ENCODE results near the gene MAGEB1. TPM values are rescaled to one million over a fixed set of nuclear protein-coding genes. Genes with fewer than 3 reads are reported as not detected.

MAGEB1 gene
- total RNA-seq, 1 experiment from 2014 or later = 0.45 TPM

GRCh38 chrX:30262763-30263162 lies 15.8 kb downstream of the MAGEB1 start:
- no peaks in the 10 kb centered on the region for H3K36me3 ChIP-seq (replicated peaks; ENCODE audit: control insufficient read depth, insufficient read depth, low read length)
- H3K4me3 ChIP-seq (ENCODE audit: insufficient read depth, low read depth, low read length) = no peak overlapping the region
- DNase-seq = no peak
- H3K27me3 ChIP-seq (ENCODE audit: control insufficient read depth, insufficient read depth, low read length) = no peaks in the 10 kb centered on the region

- Histone ChIP-seq H3K4me3 (ENCODE audit: insufficient read depth, low read depth, low read length) (no peak overlapping the region), H3K27me3 (ENCODE audit: control insufficient read depth, insufficient read depth, low read length) (no peaks in the 10 kb centered on the region), H3K36me3 (replicated peaks; ENCODE audit: control insufficient read depth, insufficient read depth, low read length) (no peaks in the 10 kb centered on the region)
- no peak for DNase-seq
Observed at GRCh38 chrX:30270639-30271038, 23.7 kb downstream of the MAGEB1 start.

DNA sequence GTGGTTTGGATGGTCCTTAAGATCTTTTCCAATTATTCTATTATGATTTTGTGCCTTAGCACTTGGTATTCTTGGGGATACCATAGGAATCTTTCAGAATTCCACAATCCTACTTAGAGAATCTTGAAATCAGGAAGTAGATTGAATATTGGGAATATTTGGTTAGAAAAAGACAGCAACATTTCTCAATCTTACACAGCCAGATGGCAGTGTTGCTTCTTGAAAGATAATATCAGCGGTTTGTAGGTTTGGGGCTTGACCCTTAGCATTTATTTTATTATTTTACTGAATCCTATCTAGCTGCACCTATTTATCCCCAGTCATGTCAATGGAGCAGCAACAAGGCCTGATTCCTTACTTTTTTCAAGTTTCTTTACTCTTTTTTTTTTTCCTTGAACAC lies 28.6 kb downstream of the MAGEB1 start:
- Histone ChIP-seq H3K36me3 (replicated peaks; ENCODE audit: control insufficient read depth, insufficient read depth, low read length) (no peaks in the 10 kb centered on the region), H3K27me3 (ENCODE audit: control insufficient read depth, insufficient read depth, low read length) (no peaks in the 10 kb centered on the region), H3K4me3 (ENCODE audit: insufficient read depth, low read depth, low read length) (no peak overlapping the region)
- DNase-seq = no peak

- Histone ChIP-seq H3K36me3 (replicated peaks; ENCODE audit: control insufficient read depth, insufficient read depth, low read length) (no peaks in the 10 kb centered on the region), H3K4me3 (ENCODE audit: insufficient read depth, low read depth, low read length) (no peak overlapping the region), H3K27me3 (ENCODE audit: control insufficient read depth, insufficient read depth, low read length) (no peaks in the 10 kb centered on the region)
- DNase-seq = no peak
Observed at GRCh38 chrX:30278365-30278764, 31.4 kb downstream of the MAGEB1 start.

GRCh38 chrX:30280428-30280827 lies 33.5 kb downstream of the MAGEB1 start:
- no peak for DNase-seq
- H3K4me3 ChIP-seq (ENCODE audit: insufficient read depth, low read depth, low read length) = no peak overlapping the region

GRCh38 chrX:30282527-30282926 lies 35.6 kb downstream of the MAGEB1 start:
- H3K36me3 ChIP-seq (replicated peaks; ENCODE audit: control insufficient read depth, insufficient read depth, low read length) = no peaks in the 10 kb centered on the region

More at GRCh38 chrX:30280428-30280827, 33.5 kb downstream of the MAGEB1 start:
- H3K27me3 ChIP-seq (ENCODE audit: control insufficient read depth, insufficient read depth, low read length) = no peaks in the 10 kb centered on the region
- no peaks in the 10 kb centered on the region for H3K36me3 ChIP-seq (replicated peaks; ENCODE audit: control insufficient read depth, insufficient read depth, low read length)

DNA sequence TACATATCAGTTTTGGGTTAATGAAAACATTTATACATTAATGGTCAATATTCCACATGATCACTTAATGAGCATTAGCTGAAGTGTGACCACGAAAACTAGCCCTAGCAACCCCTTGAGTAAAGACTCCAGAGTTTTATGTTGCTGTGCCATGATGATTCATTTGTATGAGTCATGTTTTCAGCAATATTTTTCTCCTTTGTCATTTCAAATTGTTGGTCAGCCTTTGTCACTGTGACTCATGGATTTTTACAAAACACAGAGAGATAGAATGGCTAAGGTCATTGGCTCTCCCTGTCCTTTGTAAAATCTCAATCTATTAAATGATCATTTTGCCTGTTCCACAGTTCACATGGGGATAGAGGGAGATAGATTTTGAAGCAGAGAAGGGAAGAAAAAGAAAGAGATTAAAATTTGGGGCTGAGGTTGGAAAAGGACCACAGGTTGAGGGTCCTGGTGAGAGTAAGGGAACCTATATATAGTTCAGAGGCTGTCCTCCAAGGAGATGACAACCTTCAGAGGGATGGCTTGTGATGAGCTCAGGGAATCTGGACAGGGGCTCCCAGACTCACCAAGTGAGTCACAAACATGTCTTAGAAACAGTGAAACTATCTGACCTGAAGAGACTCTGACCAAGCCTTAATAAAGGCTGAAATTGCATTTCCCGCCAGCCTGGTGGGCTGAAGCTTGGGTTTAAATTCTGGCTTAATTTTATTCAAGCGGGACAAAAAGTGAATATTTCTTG lies 36.7 kb downstream of the MAGEB1 start:
- Histone ChIP-seq H3K4me3 (ENCODE audit: insufficient read depth, low read depth, low read length) (no peak overlapping the region), H3K36me3 (replicated peaks; ENCODE audit: control insufficient read depth, insufficient read depth, low read length) (no peaks in the 10 kb centered on the region), H3K27me3 (ENCODE audit: control insufficient read depth, insufficient read depth, low read length) (no peaks in the 10 kb centered on the region)
- DNase-seq = no peak

More at GRCh38 chrX:30282527-30282926, 35.6 kb downstream of the MAGEB1 start:
- no peak for DNase-seq
- no peak overlapping the region for H3K4me3 ChIP-seq (ENCODE audit: insufficient read depth, low read depth, low read length)
- no peaks in the 10 kb centered on the region for H3K27me3 ChIP-seq (ENCODE audit: control insufficient read depth, insufficient read depth, low read length)

DNA sequence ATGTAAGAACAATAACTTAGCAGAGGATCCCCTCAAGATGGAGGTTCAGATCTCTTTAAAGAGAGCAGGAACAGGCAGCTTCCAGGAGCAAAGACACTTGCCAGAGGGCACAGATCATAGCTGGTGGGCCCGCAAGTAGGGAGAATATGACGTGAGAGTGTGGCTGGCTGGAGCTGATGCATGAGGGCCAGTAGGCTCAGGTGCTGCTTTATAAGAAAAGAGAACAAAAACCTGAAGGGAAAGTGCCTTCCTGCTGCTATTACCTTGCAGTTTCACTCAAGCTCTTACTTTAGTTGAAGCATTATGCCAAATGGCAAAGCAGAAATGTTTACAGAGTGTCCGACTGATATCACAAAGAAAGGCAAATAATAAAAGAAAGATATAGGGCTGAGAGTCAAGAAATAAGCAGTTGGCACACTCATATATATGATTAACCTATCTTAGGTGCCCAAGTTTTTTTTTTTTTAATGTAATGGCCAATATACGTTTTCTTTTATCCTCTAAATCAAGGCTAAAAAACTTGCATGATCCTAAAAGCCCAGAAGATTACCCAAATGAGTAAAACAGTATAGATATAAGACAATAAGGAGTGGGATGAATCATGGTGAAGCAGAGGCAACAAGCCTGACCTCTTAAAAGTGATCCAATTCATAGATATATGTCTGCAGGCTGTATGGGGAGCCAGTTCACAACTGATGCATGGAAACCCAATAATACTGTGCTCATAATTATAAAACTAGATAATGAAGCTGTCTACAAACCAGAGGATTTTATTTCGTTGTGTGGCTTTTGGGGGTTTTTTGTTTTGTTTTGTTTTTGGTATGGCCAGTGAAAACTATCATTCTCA lies 49.7 kb downstream of the MAGEB1 start:
- no peak overlapping the region for H3K4me3 ChIP-seq (ENCODE audit: insufficient read depth, low read depth, low read length)
- no peaks in the 10 kb centered on the region for H3K36me3 ChIP-seq (replicated peaks; ENCODE audit: control insufficient read depth, insufficient read depth, low read length)
- no peaks in the 10 kb centered on the region for H3K27me3 ChIP-seq (ENCODE audit: control insufficient read depth, insufficient read depth, low read length)
- no peak for DNase-seq

- peak; percentile 28 for DNase-seq
- Histone ChIP-seq H3K36me3 (replicated peaks; ENCODE audit: control insufficient read depth, insufficient read depth, low read length) (no peaks in the 10 kb centered on the region), H3K27me3 (ENCODE audit: control insufficient read depth, insufficient read depth, low read length) (no peaks in the 10 kb centered on the region), H3K4me3 (ENCODE audit: insufficient read depth, low read depth, low read length) (no peak overlapping the region)
Observed at GRCh38 chrX:30301208-30301607, 54.3 kb downstream of the MAGEB1 start.

Other genes starting within 250 kb of the MAGEB1 start
- 0.35 and 1.0 TPM in 2 replicates for gene MAGEB2, start 31.6 kb upstream of the MAGEB1 start, total RNA-seq (2014; rRNA removed; shearing (Covaris generic))
- 0.26 and 0.80 TPM in 2 replicates for gene MAGEB3, start 16.5 kb upstream of the MAGEB1 start, total RNA-seq (2014; rRNA removed; shearing (Covaris generic))
- not detected in 2 replicates for gene MAGEB4, start 5.1 kb upstream of the MAGEB1 start, total RNA-seq (2014; rRNA removed; shearing (Covaris generic))
- gene NR0B1, start 62.2 kb downstream of the MAGEB1 start, total RNA-seq (2014; rRNA removed; shearing (Covaris generic)) = 0.45 and 0.52 TPM in 2 replicates